ENCODE measurements around the gene MAP1S.

The MAP1S gene

DNA sequence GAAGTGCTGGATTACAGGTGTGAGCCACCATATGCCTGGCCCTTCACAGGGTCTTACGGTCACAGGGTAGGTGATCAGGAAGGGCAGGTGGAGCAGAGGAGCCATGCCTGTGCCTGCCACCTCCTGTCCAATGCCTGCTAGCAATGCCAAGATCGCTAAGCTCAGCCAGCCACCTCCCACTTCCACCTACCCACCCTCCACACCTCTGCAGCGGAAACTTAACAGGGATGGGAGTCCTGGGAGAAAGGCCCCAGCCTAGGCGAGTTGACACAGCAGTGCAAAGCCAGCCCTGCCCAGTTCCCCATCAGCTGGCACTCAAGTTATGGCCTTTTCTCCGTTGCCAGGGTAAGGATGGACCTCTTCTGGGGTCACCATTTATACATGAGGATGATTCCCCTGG lies 16.1 kb downstream of the MAP1S start:
- DNase-seq (ENCODE audit: low read depth in 3 of 3) = no peak

DNA sequence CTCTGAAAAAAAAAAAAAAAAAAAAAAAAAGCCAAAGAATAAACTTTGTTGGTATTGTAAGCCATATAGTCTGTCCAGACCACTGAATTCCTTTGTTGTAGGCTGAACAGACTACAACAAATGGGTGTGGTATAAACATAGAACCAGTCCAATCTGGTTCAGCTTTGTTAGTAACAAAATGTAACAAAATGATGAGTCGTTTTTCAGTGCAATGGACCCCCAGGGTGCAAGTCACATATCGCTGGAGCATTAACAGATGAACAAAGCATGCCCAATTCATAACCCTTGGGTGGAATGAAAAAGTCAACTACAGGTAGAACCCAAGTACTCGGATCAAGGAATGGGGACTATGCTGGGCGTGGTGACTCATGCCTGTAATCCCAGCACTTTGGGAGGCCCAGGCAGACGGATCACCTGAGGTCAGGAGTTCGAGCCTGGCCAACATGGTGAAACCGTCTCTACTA lies 18.4 kb downstream of the MAP1S start:
- no peak for DNase-seq (ENCODE audit: low read depth in 3 of 3)

DNA sequence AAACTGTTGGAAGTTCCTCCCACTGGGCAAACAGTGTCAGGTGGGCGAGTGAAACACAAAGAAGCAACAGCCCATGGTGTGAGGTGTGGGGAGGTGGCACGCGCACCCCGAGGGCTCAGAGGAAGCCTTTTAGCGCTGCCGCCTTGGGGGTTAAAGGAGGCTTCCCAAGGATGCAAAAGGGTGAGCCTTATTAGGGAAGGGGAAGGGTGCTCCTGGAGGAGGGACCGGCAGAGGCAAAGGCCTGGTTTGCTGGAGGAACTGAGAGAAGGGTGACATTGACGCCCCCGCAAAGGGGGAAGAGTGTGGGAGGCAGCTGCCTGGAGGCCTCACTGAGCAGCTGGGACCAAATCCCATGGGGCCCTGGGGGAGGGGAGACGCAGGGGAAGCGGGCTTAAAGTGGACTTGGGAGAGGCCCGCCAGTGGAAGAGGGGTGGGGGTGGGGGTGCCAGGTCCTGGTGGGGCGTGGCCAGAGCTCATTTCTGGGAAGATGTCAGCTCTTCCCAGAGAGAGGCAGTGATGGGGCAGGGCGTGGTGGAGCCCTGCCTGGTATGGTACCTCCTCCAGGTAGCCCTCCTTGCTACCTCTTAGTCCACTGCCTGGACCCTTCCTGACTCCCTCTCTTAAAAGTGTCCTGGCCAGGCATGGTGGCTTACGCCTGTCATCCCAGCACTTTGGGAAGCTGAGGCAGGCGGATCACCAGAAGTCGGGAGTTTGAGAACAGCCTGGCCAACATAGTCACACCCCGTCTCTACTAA lies 20.0 kb downstream of the MAP1S start:
- DNase-seq (ENCODE audit: low read depth in 3 of 3) = no peak

DNA sequence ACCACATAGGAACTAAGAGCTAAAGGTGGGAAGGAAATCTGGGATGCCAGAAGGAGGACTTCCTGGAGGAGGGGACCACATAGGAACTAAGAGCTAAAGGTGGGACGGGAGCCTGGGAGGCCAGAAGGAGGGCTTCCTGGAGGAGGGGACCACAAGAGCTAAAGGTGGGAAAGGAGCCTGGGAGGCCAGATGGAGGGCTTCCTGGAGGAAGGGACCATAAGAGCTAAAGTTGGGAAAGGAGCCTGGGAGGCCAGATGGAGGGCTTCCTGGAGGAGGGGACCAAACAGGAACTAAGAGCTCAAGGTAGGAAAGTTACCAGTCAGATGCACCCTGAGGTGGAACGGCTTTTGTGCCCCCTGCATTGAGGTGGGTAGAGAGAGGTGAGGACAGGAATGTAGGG lies 22.2 kb downstream of the MAP1S start:
- no peak for DNase-seq (ENCODE audit: low read depth in 3 of 3)

DNA sequence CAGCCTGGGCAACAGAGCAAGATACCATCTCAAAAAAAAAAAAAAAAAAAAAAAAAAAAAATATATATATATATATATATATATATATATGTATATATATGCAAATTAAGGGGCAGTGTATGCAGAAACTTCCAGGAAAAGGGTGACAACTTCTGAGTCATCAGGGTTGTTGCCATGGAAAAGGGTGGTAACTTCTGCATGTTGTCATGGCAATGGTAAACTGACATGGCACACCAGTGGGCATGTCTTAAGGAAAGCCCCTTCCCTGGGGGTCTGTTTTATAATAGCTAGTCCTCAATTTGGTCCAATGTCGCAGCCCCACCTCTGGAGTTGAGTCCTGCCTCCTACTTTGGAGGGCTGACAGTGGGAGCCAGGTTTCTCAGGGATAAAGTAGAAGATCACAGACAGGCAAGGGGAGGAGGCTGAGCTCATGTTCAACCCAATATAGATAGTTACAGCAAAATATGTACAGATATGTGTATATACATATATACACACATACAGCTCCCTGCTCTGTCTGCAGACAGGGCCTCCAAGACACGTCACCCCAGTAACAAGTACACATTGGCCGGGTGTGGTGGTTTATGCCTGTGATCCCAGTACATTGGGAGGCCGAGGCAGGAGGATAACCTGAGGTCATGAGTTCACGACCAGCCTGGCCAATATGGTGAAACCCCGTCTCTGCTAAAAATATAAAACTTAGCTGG lies 24.7 kb downstream of the MAP1S start:
- no peak for DNase-seq (ENCODE audit: low read depth in 3 of 3)

DNA sequence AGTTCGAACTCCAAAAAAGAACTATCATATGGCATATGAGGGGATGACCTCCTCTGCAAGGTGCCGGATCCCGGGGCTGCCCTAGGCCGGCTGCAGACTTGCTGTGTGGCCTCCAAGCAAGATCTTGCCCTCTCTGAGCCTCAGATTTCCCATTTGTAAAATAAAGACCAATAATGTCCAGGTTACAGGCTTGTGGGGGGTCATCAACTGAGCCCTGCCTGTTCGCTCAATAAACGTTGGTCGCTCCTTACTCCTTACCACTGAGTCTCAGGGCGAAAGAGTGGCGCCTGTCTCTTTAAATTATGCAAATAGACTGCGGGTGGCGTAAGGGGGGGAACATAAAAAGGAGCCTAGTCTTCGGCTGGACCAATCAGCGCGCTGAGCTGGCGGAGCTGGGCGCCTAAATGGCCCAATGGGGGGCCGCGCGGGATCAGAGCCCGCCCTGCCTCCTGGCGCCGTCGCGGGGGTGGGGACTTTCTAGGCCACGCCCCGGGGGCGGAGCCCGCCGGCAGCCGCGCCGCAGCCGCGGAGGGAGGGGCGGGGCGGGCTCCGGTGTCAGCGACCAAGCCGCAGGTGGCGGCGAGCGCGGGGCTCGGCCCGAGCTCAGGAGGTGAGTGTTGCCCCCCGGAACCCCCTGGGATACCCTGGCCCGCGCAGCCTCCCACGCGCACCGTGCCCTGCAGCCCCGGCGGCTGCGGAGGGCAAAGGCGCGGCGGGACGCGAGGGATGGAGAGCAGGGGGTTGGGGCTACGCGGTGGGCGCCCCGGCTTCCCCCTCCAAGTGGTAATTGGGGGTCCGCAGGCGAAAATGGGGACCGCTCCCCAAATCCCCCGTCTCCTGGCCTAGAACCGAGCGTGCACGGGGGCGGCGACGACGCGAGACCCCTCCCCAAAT lies 28.2 kb downstream of the MAP1S start:
- peak; percentile 84 to 90 (median 89) for DNase-seq (ENCODE audit: low read depth in 3 of 3)

DNA sequence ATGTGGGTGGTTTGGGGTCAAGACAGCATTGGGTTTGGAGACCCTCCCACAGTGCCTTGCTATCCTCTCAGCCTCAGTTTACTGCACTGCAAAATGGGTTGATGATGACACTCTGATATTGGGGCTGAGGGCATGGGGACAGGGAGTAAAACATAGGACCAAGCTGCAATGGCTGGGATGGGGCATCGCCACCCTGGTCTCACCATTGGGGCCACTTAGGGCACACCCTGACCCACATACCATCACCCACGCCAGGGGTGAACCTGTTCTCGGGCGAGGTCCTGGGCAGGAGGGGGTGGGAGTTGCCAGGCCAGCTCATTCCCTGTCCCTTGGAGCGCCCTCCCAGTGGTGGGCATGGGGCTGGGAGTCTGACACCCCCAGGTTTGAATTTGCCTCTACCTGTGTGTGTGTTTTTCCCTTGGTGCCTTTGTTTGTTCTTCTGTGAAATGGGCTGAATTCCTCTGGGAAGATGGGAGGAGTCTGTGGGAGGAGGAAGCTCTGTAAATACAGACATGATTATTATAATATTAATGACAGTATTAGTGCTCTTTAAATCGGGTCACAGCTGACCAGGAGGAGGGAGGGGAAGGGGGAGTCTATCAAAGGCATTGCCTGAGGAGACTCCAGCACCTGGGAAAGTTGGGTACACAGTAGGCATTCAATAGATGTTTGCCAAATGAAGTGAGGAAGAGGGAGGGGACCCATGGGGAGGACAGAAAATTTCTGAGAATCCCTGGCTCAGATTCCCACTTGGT lies 29.8 kb downstream of the MAP1S start:
- DNase-seq (ENCODE audit: low read depth in 3 of 3) = no peak

DNA sequence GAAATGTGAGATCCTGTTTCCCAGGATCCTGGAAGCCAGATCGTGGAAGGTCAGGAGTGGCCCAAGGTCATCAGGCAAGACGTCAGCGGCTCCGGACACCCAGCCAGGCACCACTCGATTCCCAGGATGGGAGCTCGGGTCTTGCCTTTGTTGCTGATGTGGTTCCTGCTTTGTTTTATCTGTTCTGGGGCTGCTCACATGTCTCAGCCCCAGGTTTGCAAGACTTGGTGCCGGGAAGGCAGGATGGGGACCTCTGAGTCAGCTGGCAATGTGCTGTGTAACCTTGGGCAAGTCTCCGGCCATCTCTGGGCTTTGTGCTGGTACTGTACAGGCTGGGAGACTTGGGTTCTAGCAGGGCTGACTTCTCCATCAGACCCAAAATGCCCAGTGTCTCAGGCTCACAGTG lies 30.6 kb downstream of the MAP1S start:
- DNase-seq (ENCODE audit: low read depth in 3 of 3) = no peak

DNA sequence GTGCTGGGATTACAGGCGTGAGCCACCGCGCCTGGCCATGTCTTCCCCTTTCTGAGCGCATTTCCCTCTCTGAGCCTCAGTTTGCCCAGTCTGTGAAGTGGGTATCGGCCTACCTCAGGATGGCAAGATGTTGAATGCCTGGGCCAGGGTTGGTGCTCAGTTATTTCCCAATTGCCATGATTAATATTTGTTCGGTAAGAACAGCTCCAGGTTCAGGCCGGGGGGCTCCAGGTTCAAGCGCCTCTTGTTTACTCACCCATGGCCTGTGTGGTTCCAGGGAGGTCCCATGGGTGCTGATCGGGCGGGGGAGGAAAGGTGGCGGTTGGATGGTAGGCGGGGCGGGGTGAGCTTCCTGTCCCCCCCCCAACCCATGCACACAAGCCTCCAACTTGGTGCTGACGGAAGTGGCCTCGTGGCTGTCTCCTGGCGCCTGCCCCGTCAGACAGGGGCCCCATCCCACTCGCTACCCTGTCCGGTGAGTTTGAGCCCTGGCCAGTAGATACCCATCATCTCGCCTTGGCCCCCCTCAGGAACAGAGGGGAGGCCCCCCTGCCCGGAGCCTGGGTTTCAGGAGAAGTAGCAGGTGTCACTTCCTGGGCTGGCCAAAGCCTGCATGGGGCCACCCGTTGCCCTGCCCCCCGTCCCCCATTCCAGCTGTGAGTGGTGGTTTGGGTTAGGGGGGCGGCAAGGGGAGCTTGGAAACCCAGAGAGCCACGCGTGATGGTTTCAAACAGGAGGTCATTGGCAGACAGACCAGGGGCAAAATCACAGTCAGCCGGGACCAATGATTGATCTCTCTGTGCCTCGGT lies 32.0 kb downstream of the MAP1S start, which contains the start of gene FCHO1:
TSS of gene FCHO1 (plus strand) at position 375 of the 809 bp plus-strand sequence. CDS start 3,688 bp downstream, outside the sequence.
- DNase-seq (ENCODE audit: low read depth in 3 of 3) = peak; percentile 64 to 81 (median 78)

DNA sequence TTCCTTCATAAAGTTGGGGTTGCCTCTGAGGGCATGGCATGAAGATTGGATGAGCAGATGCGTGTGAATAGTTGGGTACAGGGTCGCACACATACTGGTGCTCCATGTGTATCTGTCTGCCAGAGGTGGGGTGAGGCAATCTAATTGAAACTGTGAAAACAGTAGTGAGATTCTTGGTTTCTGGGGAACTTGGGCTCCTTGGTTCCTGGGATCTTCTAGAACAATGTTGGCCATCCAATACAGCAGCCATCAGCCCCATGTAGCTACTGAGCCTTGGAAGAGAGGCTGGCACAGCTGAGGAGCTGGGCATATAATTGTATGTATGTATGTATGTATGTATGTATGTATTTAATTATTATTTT lies 32.6 kb downstream of the MAP1S start:
- DNase-seq (ENCODE audit: low read depth in 3 of 3) = no peak

DNA sequence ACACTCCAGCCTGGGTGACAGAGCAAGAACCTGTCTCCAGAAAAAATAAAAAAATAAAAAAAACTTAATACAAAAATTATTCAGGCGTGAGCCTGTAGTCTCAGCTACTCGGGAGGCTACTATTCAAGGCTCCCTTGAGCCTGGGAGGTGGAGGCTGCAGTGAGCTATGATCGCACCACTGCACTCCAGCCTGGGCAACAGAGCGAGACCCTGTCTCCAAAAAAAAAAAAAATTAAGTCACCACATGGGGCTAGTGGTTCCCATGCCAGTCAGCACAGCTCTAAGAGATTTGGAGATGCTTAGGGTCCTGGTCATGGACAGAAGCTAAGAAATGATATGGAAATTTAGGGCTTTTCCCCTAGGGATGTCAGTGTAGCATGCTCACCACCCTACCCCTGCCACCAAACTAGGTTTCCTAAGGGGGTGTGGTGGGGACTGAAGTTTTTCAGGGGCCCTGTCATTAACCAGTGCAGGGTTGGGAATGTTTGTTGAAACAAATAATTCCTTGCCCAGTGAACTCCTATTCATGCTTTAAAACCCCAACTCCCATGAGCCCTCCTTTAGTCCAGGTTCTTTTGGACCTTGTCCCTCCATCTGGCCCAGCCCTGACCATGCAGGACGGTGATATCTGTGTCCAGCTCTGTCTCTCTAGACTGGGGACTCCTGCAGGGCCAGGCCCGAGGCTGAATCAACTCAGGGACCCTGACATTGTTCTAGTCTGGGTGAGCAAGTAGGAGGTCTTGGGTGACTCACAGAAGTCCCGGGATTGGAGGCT lies 33.8 kb downstream of the MAP1S start:
- no peak for DNase-seq (ENCODE audit: low read depth in 3 of 3)

DNA sequence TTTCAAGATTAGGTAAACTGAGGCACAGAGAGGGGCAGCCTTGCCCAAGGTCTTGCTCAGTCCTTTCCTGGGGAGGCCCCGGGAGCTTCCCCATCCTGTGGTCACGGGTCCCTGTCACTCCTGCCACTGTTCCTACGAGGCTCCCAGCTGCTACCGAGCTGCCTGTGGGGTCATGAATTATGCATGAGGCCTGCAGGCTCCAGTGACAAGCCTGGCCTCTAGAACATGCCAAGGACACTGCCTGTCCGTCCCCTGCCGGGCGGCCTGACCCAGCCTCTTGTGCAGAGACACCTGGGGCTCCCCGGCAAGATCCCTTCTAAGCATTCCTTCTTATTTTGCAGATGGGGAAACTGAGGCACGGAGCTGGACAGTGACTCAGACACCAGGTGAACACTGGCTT lies 34.7 kb downstream of the MAP1S start:
- DNase-seq (ENCODE audit: low read depth in 3 of 3) = no peak

DNA sequence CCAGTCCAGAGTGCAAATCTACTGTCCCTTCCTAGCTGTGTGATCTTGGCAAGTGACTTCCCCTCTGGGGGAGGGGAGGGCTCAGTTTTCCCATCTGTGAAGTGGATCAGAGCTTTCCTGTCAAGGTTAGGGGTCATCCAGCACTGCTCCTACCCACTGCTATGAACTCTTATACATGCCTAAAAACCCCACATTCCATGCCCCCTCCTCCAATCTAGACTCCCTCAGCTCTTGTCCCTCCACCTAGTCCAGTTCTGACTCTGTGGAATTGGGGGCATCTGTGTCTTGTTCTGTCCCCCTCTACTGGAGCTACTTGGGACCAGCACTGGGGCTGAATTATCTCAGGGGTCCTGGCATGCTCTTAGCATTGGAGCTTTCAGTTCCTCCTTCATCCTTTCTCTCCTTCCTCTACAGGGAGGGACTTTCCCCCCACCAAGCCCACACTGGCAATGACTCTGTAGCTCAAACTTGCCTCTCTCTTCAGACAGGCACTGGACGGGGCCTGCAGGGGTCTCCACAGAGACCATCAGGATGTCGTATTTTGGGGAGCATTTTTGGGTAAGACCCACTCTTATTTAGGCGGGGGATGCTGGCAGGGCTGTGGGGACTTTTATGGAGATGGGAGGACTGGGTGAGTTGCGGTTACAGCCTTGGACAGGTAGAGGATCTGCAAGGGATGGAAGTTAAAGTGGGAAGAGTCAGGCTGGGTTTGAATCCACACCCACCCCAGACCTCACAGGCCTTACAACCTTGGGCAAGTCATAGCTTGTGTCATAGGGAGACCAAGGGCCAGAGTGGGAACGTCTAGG lies 35.6 kb downstream of the MAP1S start:
- DNase-seq (ENCODE audit: low read depth in 3 of 3) = no peak

DNA sequence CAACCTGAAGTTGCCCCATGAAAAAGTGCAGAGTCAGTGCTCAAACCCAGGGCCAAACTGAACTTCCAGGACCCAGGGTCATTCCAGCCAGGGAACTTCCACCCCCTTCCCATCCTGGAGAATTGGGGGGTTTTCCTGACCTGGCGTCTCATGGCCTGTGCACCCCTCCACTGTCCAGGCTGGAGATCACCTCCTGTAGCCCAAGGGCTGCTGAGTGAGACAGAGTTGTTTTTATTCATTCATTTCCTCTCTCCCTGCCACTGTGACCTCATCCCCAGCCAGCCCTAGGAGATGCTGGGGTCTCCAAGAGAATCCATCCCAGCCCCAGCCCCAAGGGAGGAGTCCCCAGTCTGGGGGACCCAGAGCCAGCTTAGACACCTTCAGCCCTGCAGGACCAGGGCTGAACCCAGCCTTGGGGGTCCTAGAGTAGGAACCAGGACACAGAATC lies 36.2 kb downstream of the MAP1S start:
- DNase-seq (ENCODE audit: low read depth in 3 of 3) = no peak

DNA sequence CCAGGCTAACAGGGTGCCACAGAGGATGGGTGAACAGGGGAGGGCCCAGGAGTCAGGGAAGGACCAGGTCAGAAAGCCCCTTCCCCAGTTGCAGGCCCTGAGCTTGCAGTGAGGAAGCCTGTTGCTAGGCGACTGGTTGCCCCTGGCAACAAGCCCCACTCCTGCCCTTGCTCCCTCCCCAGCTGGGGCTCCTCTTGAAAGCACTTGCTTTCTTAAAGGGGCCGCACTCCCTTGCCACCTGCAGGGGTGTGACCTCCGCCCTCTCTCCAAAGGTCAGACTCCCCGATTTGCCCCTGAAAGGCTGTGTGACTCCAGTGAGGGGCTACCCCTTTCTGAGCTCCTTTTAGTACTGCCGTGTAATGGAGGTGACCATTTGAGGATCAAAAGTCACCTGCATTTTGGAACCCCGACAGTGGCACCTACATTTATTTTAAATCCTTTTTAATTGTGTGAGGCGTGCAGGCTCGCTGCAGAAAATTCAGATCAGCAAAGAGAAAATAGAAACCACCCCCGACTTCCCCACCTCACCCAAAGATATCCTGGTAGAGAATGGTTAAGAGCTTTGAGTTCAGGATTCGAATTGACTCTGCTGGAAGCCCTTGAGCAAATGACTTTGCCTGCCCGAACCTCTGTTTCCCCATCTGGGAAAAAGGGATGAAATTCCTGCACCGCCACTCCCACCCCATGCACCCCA lies 36.8 kb downstream of the MAP1S start:
- DNase-seq (ENCODE audit: low read depth in 3 of 3) = no peak

DNA sequence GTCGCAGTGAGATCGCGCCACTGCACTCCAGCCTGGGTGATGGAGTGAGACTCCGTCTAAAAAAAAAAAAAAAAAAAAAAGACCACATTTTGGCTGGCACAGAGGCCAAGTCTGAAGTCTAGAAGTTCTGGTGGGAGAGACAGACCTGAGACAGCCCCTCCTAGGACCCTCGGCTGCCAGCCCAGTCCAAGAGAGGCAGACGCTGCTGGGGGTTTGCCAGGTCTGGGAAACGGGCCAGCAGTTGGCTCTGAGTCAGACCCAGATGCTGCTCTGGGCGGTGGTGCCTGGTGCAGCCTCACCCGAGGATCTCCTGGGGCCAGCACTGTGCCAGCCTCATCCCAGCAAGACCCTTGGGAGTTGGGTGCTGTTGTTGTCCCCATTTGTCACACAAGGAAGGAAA lies 37.8 kb downstream of the MAP1S start:
- DNase-seq (ENCODE audit: low read depth in 3 of 3) = no peak

DNA sequence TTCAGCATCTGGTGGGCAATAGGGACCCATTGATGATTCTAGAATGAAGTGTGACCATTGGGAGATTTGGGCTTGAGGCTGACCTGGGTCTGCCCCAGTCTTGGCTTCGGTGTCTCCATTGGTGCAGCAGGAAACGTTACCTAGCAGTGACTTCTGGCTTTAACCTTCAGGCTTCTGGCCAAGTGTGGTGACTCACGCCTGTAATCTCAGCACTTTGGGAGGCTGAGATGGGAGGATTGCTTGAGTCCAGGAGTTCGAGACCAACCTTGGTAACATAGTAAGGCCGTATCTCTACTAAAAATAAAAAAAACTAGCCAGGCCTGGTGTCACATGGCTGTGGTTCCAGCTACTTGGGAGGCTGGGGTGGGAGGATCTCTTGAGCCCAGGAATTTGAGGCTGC lies 39.2 kb downstream of the MAP1S start:
- no peak for DNase-seq (ENCODE audit: low read depth in 3 of 3)

DNA sequence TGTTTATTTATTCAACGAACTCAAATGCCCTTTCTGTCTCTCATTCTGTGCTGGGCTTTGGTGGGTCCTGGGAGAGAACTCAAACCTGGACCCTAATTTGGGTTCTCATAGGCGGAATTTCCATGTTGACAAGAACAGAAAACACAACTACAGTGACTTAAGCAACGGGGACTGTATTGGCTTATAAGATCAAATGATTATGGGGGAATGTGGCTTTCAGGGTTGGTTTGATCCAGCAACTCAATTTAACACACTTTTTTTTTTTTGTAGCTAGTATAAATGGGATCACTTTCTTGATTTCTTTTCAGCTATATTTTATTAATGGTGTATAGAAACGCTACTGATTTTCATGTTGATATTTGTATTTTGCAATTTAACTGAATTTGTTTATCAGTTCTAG lies 41.9 kb downstream of the MAP1S start:
- no peak for DNase-seq (ENCODE audit: low read depth in 3 of 3)
